Jurkat, Clone E6-1 (cell line): ENCODE results near the gene B9D1.

ENCODE experiments used
- DNase-seq: peaks from one replicate; pipeline ENCODE4 v3.0.0-alpha.2; 2011; ENCODE audit warnings: low read depth, low spot score
- H3K4me3 ChIP-seq: 2 replicates; pipeline ENCODE4 v1.5.1; 2011; ENCODE audit warnings: mild to moderate bottlenecking, low read length, control low read depth, moderate library complexity

Gene B9D1

DNA sequence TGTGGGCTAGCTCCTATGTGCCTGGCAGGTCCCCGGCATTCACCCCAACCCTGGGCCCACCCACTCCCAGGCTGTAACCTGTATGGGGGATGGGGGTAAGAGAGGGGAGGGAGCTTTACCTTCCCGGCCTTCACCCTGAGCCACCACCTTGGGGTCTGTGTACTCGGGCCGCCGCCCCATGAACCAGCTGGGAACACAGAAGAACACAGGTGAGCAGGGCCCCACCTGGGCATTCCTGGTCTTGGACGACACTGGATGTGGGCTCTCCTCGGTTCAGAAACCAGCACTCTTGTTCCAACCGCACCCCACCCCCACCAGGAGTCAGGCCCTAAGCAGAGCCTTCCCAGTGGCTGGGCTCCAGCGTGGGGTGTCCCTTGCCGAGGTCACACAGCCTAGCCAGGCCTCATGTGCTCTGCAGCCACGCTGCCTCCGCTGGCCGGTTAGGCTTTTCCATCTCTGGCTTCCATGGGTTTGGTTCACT is 18.8 kb downstream of the B9D1 start:
- no peak overlapping the region for H3K4me3 ChIP-seq
- DNase-seq: no peak

DNA sequence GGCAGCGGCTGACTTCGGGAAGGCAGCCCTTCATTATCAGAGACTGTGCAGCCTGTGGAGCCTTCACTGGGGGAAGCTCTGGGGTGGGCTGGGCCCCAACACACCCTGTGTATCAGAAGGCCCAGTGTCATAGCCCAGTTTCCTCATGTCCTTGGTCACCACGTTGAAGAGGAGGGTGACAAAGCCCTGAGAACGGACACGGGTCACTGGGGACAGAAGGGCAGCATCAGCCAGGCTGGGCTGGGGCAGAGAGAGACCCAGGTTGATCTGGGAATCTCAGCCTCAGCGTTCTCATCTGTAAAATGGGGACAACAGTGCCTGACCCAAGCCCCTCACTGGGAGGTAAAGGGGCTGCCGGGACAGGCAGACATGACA is 19.3 kb downstream of the B9D1 start:
- no peak overlapping the region for H3K4me3 ChIP-seq
- no peak for DNase-seq

DNA sequence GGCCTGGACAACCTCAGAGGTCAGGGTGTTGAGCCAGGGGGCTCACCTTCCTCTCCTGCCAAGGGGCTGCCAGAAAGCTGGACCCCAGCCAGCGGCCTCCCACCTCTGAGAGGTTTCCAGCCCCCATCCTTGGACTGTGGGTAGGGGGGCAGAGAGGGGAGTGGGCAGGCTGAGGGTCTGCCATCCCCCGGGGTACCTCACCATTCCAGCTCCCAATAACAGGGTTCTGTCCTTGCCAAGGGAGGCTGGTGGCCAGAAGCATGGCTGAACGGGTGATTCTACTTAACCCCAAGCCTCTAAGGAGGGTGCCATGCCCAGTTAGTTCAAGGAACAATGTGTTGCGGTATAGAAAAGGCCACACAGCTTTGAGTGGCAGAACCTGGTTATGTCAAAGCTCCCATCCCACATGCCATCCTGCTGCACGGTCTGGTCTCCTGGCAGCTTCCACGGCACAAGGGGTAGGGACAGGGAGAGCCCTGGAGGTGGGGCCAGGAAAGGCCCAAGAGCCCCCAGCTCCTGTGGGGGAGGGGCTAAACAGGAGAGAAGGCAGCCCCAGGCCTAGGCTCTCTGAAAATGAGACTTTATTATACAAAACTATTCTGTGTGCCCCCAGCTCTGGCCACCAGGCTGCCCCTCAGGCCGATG is 19.8 kb downstream of the B9D1 start:
- DNase-seq: no peak
- H3K4me3 ChIP-seq: no peak overlapping the region

DNA sequence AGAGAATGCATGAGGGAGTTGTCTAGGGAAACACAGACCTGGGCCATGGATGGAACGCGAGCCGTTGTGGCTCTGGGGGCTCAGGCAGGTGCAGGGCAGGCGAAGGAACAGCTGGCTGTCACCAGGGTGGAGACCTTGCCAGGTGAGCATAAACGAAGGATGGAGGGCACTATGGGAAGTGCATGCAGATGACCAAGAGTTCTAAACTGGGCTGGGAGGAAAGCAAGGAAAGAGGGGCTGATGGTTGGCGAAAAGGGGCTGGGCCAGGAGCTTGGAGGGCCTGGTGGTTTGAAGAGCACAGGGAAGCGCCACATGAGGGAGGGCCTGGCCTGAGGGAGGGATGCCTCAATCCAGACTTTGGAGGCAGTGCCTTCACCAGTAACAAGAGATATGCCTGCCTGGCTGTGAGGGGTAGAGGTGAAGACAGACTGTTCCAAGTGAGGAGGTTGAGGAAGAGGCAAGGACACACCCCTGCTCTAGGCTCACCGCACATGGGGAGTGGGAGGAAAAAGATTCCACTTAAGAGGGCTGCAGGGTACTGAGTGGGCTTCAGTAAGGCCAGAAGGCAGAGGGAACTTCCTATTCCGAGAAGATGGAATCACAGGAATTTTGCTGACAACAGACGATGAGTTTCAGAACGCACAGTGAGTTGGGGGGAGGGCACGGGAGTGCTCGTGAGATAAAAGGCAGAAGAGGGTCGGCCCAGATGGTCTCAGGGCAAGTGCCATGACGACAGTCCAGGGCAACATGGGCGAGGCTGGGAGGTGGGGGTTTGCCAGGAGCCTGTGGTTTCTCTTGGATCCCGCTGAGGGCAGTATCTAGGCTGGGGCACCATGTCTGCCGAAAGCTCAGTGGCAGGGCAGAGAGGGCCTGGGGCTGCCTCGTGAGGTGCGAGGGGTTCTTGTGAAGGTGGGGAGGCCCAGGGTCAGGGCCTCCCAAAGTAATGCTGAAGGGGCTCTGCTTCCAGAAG is 20.6 kb downstream of the B9D1 start:
- no peak overlapping the region for H3K4me3 ChIP-seq
- DNase-seq: no peak

DNA sequence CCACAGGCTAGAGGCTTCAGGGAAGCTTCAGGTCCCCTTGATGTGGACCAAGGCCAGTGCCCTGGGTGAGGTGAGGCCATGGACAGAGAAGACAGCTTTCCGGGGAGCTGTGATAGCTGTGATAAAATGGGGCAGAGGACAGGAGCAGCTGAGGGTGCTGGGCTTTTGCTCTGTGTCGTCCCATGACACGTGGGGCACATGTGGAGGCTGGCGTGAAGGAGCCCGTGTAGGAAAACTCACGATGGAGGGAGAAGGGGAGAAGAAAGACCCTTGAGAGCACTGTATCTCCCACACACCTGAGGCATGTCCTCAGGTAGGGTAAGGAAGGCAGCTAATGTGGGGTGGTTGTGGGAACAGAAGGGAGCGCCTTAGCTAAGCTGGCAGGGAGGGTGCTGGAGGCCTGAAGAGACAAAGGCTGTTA is 21.3 kb downstream of the B9D1 start:
- no peak overlapping the region for H3K4me3 ChIP-seq
- DNase-seq: no peak

DNA sequence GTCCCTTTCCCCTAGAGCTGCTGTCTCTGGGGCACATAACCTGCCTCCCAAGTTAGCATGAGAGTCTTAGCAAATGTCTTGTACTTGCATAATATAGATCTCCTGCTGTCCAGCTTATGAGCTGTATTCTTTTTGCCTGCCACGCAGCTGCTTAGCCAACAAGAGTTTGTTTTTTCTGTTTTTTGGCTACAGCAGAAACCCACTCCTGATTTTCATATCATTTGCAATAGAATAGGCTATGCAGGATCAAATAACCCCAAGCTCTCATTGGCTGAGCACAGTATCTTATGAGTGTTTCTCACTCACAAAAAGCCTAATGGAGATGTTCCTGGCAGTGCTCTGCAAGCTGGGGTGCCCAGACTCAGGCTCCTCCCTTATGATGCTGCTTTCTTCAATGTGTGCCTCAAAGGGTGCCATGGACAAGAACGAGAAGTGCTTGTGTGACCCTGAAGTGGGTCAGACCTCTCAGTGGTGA is 23.1 kb downstream of the B9D1 start:
- H3K4me3 ChIP-seq: no peak overlapping the region
- DNase-seq: no peak

DNA sequence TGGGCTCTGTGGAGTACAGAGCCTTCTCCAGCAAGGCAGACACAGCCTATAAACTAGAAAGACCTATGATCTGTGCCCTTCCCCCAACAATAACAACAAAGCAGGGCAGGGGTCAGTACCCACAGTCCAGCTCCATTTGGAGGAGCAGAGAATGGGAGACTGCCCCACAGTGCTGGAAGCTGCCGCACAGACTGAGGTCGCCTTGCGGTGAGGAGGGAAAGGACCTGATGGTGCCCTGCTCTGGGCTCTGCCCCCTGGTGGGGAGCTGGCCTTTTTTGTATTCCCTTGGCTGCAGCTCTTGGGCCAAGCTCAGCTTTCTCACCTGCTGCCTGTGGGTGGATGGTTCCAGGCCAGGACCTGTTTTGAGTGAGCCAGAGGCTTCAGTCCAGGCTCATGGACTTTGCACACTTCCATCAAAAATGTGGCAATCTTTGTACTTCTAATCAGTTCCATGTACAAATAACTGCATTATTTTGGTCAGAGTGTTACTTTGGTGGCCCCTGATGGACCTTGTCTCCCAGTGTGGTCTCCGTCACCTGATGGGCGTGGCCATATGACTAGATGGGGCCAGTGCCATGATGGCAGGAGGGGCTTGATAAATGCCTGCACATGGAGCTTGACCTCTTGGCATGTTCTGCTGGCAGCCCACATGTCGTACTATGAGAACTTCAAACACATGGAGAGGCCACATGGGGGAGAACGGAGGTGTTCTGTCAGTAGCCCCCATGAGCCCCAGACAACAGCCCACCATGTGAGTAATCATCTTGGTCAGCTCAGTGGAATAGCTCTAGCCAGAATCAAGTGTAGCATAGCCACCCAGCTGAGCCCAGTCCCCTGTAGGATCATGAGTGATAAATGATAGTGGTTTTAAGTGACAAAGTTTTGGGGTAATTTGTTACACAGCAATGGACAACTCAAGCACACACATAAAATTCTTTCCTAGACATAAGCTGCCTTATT is 24.2 kb downstream of the B9D1 start:
- peak; percentile 53 for DNase-seq

DNA sequence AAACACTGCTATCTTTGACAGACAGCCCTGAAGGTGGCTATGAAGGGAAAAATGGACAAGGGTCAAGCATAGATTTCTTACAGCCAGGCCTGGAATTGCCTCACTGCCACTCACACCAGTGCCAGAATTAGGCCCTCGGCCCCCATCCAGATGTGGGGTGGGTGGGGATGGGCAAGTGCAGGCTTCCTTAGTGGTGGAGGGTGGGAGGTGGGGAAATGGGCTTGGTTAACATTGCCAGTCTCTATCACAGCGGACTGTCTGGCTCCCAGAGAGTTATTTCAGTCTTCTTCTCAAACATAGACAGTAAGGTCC is 24.9 kb downstream of the B9D1 start:
- H3K4me3 ChIP-seq: no peak overlapping the region
- no peak for DNase-seq

More for the DNA sequence above, 24.2 kb downstream of the B9D1 start:
- H3K4me3 ChIP-seq: no peak overlapping the region

DNA sequence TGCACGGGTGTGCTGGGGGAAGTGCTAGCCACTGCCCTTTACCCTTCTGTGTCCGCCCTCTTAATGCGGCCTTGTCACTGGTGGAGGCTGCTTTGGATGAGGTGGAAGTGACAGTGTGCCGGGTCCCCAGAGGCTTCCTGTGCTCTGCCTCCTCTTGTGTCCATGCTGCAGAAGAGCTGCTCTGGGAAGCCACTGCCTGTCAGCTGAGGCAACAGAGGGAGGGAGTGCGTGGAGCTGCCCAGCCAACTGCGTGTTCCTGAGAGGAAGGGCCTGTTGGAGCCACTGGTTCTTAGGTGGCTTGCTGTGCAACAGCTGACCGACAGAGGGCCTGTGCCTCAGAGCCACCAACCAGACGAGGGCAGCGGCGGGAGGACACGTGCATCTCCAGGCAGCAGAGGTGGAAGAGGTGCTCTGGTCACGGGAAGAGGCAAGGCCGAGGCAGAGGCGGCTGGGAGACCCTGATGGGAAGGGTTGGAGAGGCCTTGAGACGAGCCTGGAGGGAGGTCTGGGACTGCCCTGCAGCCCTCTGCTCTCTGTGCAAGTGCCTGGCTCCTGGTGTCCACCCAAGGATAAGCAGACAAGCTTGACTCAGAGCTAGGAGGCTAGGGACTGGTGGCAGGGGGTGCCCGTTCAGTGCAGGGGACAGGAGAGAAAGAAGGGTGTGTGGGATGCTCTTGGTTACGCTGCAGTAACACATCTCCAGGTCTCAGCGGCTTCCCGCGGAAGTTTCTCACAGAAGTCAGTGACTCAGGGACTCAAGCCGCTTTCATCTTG is 25.4 kb downstream of the B9D1 start:
- no peak for DNase-seq
- no peak overlapping the region for H3K4me3 ChIP-seq

DNA sequence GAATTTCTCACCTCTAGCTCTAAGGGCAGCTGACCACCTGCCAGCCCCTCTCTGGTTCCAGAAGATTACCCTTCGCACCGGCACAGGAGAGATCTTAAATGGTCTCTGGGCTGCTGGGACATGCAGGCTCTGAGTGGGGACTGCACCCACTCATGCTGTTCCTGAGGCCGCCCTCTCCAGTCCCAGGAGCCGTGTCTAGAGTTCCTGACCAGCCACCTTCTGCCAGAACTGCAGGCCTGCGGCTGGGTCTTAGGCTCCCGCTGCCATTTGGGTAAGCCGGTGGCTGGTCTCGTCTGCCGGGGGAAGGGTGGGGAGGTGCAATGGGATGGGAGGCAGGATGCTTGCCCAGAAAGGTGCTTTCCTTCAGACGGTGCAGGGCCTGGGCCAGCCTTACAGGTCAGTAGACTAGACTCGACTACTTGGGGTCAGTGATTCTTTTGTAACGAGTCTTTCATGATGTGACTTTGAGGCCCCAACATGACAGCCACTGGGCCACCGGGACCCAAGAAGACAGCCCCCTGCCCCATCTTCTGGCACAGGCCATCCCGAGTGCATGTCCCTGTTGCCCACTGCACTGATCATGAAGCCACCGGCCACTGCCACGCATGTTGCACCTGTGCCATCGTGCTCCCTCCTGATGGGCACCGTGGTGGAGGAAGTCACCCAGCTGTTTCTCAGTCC is 26.4 kb downstream of the B9D1 start:
- no peak for DNase-seq
- no peak overlapping the region for H3K4me3 ChIP-seq

DNA sequence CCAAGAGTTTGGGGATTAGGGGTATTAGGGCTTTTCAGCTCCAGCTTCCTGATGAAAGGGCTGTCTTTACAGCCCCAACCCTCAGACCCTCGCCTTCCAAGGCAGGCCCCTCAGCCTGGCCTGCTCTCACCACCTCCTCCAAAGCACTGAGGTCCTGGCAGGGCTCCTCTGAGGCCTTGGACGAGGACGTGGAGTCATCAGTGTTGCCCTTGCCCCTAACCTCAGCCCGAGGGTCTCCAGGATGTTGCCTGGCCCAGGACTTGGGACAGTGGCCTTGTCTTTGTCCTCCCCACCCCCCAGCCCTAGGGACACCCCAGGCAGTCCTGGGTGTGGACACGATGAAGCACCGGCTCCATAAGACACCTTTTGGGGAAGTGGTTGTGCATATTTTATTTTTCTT is 28.2 kb downstream of the B9D1 start:
- no peak overlapping the region for H3K4me3 ChIP-seq
- no peak for DNase-seq

DNA sequence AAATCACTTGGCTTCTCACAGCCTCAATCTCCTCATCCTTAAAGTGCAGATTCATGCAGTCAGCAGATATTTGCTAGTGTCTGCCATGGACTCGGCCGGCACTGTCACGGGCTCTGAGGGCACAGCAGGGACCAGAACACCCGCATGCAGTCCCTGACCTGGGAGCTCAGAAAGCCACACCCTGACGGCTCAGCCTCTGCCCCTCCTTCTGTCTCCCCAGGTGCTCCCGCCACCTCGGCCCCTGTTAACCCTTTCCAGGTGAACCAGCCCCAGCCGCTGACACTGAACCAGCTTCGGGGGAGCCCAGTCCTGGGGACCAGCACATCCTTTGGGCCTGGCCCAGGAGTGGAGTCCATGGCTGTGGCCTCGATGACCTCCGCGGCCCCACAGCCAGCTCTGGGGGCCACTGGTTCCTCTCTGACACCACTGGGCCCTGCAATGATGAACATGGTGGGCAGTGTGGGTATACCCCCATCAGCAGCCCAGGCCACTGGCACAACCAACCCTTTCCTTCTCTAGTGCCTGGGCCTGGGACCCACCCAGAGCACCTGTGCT is 28.7 kb downstream of the B9D1 start:
- no peak for DNase-seq
- no peak overlapping the region for H3K4me3 ChIP-seq

DNA sequence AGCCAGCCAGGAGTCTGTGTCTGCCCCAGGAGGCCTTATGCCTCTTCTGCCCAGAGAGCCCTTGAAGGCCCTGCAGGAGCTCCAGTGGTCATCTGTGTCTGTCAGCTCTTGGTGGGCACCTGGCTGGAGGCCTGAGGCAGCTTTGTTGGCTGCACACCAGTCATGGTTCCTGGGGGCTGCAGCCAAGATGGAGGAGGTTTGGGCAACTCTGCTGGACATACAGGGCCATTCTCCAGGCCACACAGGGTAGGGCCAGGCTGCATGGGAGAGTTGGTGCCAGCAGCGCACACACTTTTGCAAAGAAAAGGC is 29.4 kb downstream of the B9D1 start:
- DNase-seq: no peak
- H3K4me3 ChIP-seq: no peak overlapping the region

DNA sequence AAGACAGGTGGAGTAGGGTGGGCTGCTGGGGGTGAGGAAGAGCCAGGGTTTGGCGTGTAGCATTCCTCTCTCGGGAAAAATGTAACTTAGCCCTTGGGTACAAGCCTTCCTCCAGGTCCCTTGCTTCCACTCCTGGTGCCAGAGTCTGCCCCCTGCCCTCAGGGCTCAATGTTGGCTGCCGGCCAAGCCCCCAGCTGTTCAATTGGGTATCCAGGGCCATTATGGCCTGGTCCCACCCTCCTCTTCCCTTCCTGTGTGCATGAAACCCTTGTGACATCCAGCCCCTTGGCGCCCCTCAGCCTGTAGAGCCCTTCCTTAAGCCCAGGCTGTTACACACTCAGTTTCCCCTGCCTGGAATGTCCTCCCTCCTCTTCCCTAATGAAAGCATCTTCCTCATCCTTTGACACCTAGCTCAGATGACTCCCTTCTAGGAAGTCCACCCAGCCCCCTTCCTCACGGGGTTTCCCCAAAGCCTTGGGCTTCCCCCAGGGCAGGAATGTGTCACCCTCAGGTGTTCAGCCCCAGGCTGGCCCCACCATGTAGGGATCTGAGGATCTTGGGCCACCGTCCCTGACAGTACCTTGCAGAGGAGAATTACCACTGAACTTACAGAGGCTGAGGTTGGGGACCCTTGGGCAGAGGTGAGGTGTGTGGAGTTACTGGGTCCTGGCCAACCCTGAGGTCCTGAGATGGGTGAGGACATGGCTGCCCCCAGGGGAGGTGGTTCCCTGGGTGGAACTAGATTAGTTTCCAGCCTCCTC is 30.0 kb downstream of the B9D1 start:
- DNase-seq: no peak
- no peak overlapping the region for H3K4me3 ChIP-seq

DNA sequence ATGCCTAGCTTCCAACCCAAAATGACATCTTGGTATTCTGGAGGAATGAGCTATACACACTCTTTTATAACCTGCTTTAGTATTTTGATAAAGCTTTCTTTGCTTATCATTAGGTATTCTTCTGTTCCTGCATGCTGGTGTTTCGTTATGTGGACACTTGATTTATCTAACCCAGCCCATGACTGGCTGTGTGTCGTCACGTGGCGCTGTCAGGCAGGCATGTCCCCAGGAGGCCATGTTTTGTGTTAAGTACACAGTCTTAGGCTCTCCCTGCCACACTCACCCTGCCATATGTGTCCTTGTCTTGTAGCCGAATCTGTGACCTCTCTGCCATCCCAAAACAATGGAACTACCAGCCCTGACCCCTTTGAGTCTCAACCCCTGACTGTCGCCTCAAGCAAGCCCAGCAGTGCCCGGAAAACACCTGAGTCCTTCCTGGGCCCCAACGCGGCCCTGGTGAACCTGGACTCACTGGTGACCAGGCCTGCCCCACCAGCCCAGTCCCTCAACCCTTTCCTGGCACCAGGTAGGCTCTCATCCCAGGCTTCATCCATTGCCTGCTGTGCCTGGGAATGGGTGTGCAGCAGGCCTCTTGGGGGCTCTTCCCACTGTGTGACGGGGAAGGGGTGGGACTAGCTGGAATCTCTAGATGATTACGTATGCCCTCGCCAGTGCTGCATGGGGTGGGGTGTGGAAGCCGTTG is 30.8 kb downstream of the B9D1 start:
- DNase-seq: no peak
- no peak overlapping the region for H3K4me3 ChIP-seq

DNA sequence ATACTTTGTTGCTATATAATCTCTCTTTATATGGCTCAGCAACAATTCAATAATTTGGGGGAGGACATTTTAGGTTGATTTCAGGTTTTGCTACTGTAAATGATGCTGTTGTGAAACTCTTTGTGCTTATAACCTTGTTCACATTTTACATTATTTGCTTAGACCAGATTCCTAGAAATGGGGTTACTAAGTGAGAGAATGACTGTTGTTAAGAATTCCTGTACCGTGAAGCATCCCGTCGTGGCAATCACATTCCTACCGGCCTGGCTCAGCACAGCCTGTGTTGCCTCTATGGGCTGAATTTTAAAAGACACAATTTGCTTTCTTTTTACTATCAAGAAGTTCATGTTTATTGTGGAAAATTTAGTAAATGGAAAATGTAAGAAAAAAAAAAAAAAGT is 31.4 kb downstream of the B9D1 start:
- no peak overlapping the region for H3K4me3 ChIP-seq
- no peak for DNase-seq

DNA sequence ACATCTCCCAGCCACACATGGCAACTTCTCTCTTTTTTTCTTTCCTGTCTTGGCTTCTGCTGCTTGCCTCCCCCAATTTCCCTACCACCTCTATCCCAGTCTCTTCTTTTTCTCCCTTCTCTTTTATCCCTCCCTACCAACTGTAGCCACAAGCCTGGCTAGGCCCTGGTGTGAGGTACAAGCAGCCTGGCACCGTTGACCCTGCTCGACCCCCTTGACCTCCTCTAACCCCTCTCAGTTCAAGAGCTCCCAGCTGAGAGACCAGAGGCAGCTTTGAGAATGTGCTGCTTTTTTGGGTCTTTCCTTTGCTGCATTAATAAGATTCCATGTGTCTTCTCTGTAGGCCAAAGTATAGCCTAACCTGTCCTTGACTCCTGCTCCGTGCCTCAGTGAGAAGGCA is 32.3 kb downstream of the B9D1 start:
- DNase-seq: no peak
- no peak overlapping the region for H3K4me3 ChIP-seq
